GM12878 (cell line): ENCODE data around the gene SIX3. TPM values are rescaled to one million over a fixed set of nuclear protein-coding genes. Genes with fewer than 3 reads are reported as not detected.

ENCODE experiments used
- BRCA1 ChIP-seq: IDR thresholded peaks from 2 replicates; pipeline ENCODE4 v1.6.1; 2011; ENCODE audit warnings: low read depth, low read length, improper control_type of control experiment
- CBFB ChIP-seq: IDR thresholded peaks from 2 replicates; pipeline ENCODE4 v1.6.1; 2016; ENCODE audit warnings: antibody characterized with exemption, low read depth
- ESRRA ChIP-seq: IDR thresholded peaks from 2 replicates; pipeline ENCODE4 v1.6.1; 2012; ENCODE audit warnings: mild to moderate bottlenecking, low read length, improper control_type of control experiment
- RB1 ChIP-seq: fragments of 450-650 bp; formaldehyde crosslinking; IDR thresholded peaks from 2 replicates; pipeline ENCODE4 v1.6.1; 2017; ENCODE audit warnings: mild to moderate bottlenecking, borderline replicate concordance
- RCOR1 ChIP-seq: conservative IDR thresholded peaks from 2 replicates; pipeline ENCODE4 v1.6.1; 2012; ENCODE audit warnings: low read depth, low read length, improper control_type of control experiment
- SMAD5 ChIP-seq: IDR thresholded peaks from 2 replicates; pipeline ENCODE4 v1.6.1; 2016; ENCODE audit warnings: antibody characterized with exemption, low read depth
- SMARCA5 ChIP-seq: fragments of 450-650 bp; IDR thresholded peaks from 2 replicates; pipeline ENCODE4 v1.6.1; 2017; ENCODE audit warnings: mild to moderate bottlenecking
- SREBF1 ChIP-seq: IDR thresholded peaks from 2 replicates; pipeline ENCODE4 v1.6.1; 2012; ENCODE audit warnings: mild to moderate bottlenecking, low read length
- TCF3 ChIP-seq: IDR thresholded peaks from 2 replicates; pipeline ENCODE4 v1.6.1; 2012; ENCODE audit warnings: low read depth, mild to moderate bottlenecking, low read length, borderline replicate concordance; ENCODE audit not compliant: insufficient read depth
- USF1 ChIP-seq: IDR thresholded peaks from 2 replicates; pipeline ENCODE4 v1.6.1; 2011; ENCODE audit warnings: borderline replicate concordance, low read depth, mild to moderate bottlenecking, moderate library complexity, mixed read lengths, low read length; ENCODE audit not compliant: insufficient read depth; ENCODE audit errors: extremely low read length
- polyA plus RNA-seq, 11 experiments: library from polyadenylated mRNA; depleted of rRNA in 4 of 11; unstranded in 6 of 11; stranded (reverse) in 5 of 11; fragments of >200 nt; fragmentation: Nextera tagmentation in 4 of 11; fragmentation: Illumina TruSeq in 1 of 11; extraction: Ambion mirVana in 4 of 11; extraction: Trizol in 1 of 11; gene quantifications; 1 replicate in 1 of 11; 2 replicates in 10 of 11; pipeline versions ENCODE4 v1.2.1 to v1.2.3, GENCODE V29; 2011 to 2016; ENCODE audit warnings: inconsistent platforms in 2 of 11, missing spikeins in 2 of 11, low read depth in 1 of 11
- total RNA-seq, 4 experiments: library from RNA; depleted of rRNA in 3 of 4; stranded (reverse); fragments of >200 nt in 3 of 4; fragmentation: Illumina TruSeq in 1 of 4; extraction: Trizol in 1 of 4; gene quantifications; 2 replicates each; pipeline versions ENCODE4 v1.2.1 to v1.2.3, GENCODE V29; 2013 to 2021
- TF ChIP-seq, protein P1 (sequence below): fragments of 450-650 bp; IDR thresholded peaks from 2 replicates; pipeline ENCODE4 v1.6.1; 2017; ENCODE audit warnings: mild to moderate bottlenecking, moderate library complexity
- TF ChIP-seq, protein P2 (sequence below): fragments of 450-650 bp; formaldehyde crosslinking; IDR thresholded peaks from 2 replicates; pipeline ENCODE4 v1.4.0; 2020; ENCODE audit warnings: mild to moderate bottlenecking, moderate library complexity

The SIX3 gene
- total and polyA plus RNA-seq, 10 of the 15 experiments (the other 5 are each of a cell fraction or from before 2014, with no cell fraction given) = 0.05 to 0.42 (median 0.13) TPM; not detected in 4

DNA sequence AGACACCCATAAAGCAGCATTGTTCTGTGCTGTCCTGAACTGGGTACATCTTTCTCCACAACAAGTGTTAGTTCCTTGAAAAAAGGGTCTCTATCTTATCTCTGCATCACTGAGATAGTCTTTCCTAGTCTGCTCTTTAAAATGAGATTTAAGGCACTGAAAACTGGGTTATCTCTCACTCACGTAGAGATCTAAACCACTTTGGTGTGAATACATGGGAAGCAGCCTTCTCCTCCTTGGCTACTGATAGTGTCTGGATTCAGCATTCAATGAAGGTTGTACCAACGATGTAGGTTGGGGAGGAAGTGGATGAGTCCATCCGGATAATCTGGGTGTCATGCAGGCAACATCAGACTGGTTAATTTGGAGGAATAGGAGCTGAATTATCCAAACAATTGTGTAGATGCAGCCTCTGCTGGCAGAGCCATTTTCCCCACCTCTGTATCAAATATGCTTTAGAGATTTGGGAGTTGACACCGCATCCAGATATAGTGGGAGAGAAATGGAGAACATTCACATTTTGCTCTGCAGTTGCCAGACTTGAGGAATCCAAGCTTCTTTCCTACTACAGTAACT, 15.9 kb upstream of the SIX3 start (continued):
- TF ChIP-seq, protein P1, sequence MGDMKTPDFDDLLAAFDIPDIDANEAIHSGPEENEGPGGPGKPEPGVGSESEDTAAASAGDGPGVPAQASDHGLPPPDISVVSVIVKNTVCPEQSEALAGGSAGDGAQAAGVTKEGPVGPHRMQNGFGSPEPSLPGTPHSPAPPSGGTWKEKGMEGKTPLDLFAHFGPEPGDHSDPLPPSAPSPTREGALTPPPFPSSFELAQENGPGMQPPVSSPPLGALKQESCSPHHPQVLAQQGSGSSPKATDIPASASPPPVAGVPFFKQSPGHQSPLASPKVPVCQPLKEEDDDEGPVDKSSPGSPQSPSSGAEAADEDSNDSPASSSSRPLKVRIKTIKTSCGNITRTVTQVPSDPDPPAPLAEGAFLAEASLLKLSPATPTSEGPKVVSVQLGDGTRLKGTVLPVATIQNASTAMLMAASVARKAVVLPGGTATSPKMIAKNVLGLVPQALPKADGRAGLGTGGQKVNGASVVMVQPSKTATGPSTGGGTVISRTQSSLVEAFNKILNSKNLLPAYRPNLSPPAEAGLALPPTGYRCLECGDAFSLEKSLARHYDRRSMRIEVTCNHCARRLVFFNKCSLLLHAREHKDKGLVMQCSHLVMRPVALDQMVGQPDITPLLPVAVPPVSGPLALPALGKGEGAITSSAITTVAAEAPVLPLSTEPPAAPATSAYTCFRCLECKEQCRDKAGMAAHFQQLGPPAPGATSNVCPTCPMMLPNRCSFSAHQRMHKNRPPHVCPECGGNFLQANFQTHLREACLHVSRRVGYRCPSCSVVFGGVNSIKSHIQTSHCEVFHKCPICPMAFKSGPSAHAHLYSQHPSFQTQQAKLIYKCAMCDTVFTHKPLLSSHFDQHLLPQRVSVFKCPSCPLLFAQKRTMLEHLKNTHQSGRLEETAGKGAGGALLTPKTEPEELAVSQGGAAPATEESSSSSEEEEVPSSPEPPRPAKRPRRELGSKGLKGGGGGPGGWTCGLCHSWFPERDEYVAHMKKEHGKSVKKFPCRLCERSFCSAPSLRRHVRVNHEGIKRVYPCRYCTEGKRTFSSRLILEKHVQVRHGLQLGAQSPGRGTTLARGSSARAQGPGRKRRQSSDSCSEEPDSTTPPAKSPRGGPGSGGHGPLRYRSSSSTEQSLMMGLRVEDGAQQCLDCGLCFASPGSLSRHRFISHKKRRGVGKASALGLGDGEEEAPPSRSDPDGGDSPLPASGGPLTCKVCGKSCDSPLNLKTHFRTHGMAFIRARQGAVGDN = no peak
- TF ChIP-seq SREBF1 = no peak
- no peak for TF ChIP-seq SMARCA5
- no peak for TF ChIP-seq TCF3
- TF ChIP-seq ESRRA = no peak
- no peak for TF ChIP-seq RB1
- TF ChIP-seq SMAD5 = no peak
- TF ChIP-seq, protein P2, sequence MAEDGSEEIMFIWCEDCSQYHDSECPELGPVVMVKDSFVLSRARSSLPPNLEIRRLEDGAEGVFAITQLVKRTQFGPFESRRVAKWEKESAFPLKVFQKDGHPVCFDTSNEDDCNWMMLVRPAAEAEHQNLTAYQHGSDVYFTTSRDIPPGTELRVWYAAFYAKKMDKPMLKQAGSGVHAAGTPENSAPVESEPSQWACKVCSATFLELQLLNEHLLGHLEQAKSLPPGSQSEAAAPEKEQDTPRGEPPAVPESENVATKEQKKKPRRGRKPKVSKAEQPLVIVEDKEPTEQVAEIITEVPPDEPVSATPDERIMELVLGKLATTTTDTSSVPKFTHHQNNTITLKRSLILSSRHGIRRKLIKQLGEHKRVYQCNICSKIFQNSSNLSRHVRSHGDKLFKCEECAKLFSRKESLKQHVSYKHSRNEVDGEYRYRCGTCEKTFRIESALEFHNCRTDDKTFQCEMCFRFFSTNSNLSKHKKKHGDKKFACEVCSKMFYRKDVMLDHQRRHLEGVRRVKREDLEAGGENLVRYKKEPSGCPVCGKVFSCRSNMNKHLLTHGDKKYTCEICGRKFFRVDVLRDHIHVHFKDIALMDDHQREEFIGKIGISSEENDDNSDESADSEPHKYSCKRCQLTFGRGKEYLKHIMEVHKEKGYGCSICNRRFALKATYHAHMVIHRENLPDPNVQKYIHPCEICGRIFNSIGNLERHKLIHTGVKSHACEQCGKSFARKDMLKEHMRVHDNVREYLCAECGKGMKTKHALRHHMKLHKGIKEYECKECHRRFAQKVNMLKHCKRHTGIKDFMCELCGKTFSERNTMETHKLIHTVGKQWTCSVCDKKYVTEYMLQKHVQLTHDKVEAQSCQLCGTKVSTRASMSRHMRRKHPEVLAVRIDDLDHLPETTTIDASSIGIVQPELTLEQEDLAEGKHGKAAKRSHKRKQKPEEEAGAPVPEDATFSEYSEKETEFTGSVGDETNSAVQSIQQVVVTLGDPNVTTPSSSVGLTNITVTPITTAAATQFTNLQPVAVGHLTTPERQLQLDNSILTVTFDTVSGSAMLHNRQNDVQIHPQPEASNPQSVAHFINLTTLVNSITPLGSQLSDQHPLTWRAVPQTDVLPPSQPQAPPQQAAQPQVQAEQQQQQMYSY (CRISPR knock-in tag) = no peak
- TF ChIP-seq BRCA1 = no peak
- no peak for TF ChIP-seq CBFB
- TF ChIP-seq RCOR1 = no peak
- no peak for TF ChIP-seq USF1
